DOHH2 (cell line): Measurements from ENCODE around the gene AGXT.

Experiments used
- CTCF ChIP-seq: fragments of 200-600 bp; sonication (generic); IDR thresholded peaks from one replicate; pipeline ENCODE4 v1.5.1; 2014; ENCODE audit warnings: antibody characterized with exemption, mild to moderate bottlenecking, low read depth, low read length; ENCODE audit not compliant: poor library complexity, severe bottlenecking
- EZH2phosphoT487 ChIP-seq: fragments of 200-600 bp; sonication (generic); IDR thresholded peaks from 2 replicates; pipeline ENCODE4 v1.6.1; 2017; ENCODE audit warnings: borderline replicate concordance, mild to moderate bottlenecking, antibody characterized with exemption, low read length, moderate library complexity, mixed read lengths

- no peak for TF ChIP-seq CTCF
- no peak for TF ChIP-seq EZH2phosphoT487
These were observed 34.8 kb upstream of the AGXT start for GRCh38 chr2:240833724-240834285.
